Measurements from ENCODE around the gene ADAMTS2.

Gene ADAMTS2

GRCh38 chr5:179331591-179332375, 13.5 kb downstream of the ADAMTS2 start:
- TF ChIP-seq CTCF (IDR thresholded peaks at IDR 0.05) = no peak
- Histone ChIP-seq H3K4me2 (ENCODE audit: low read length) (no peak overlapping the region), H3K4me1 (no peaks in the 10 kb centered on the region), H3K4me3 (ENCODE audit: low read depth, low read length) (no peak overlapping the region), H3K27ac (no peak overlapping the region), H3K9ac (no peak overlapping the region), H3K79me2 (no peaks in the 10 kb centered on the region), H3K27me3 (ENCODE audit: control insufficient read depth, insufficient read depth, low read length) (no peaks in the 10 kb centered on the region), H3K36me3 (ENCODE audit: control insufficient read depth, insufficient read depth, low read length) (no peaks in the 10 kb centered on the region), H2AFZ (no peak overlapping the region), H3K9me3 (ENCODE audit: control insufficient read depth, low read length) (no peaks in the 10 kb centered on the region)

GRCh38 chr5:179330186-179330900, 14.9 kb downstream of the ADAMTS2 start:
- no peak overlapping the region for H3K4me3 ChIP-seq (ENCODE audit: low read depth, low read length)

GRCh38 chr5:179328291-179328690, 17.0 kb downstream of the ADAMTS2 start:
- no peak overlapping the region for H3K27ac ChIP-seq
- no peaks in the 10 kb centered on the region for H3K79me2 ChIP-seq
- no peak overlapping the region for H3K4me2 ChIP-seq (ENCODE audit: low read length)
- no peaks in the 10 kb centered on the region for H3K9me3 ChIP-seq (ENCODE audit: control insufficient read depth, low read length)
- no peak for TF ChIP-seq CTCF (IDR thresholded peaks at IDR 0.05)
- H3K36me3 ChIP-seq (ENCODE audit: control insufficient read depth, insufficient read depth, low read length) = no peaks in the 10 kb centered on the region
- no peaks in the 10 kb centered on the region for H3K4me1 ChIP-seq
- H2AFZ ChIP-seq = no peak overlapping the region
- no peak overlapping the region for H3K4me3 ChIP-seq (ENCODE audit: low read depth, low read length)
- no peak overlapping the region for H3K9ac ChIP-seq
- H3K27me3 ChIP-seq (ENCODE audit: control insufficient read depth, insufficient read depth, low read length) = no peaks in the 10 kb centered on the region

More at GRCh38 chr5:179330186-179330900, 14.9 kb downstream of the ADAMTS2 start:
- H2AFZ ChIP-seq = no peak overlapping the region
- no peaks in the 10 kb centered on the region for H3K27me3 ChIP-seq (ENCODE audit: control insufficient read depth, insufficient read depth, low read length)
- no peak overlapping the region for H3K4me2 ChIP-seq (ENCODE audit: low read length)
- H3K9ac ChIP-seq = no peak overlapping the region
- no peaks in the 10 kb centered on the region for H3K9me3 ChIP-seq (ENCODE audit: control insufficient read depth, low read length)
- no peaks in the 10 kb centered on the region for H3K79me2 ChIP-seq
- TF ChIP-seq CTCF (IDR thresholded peaks at IDR 0.05) = no peak
- no peaks in the 10 kb centered on the region for H3K36me3 ChIP-seq (ENCODE audit: control insufficient read depth, insufficient read depth, low read length)
- no peak overlapping the region for H3K27ac ChIP-seq
- no peaks in the 10 kb centered on the region for H3K4me1 ChIP-seq

- Histone ChIP-seq H3K27me3 (ENCODE audit: control insufficient read depth, insufficient read depth, low read length) (no peaks in the 10 kb centered on the region), H3K9me3 (ENCODE audit: control insufficient read depth, low read length) (no peaks in the 10 kb centered on the region), H3K27ac (no peak overlapping the region), H3K79me2 (no peaks in the 10 kb centered on the region), H3K4me3 (ENCODE audit: low read depth, low read length) (no peak overlapping the region), H3K4me1 (no peaks in the 10 kb centered on the region), H3K4me2 (ENCODE audit: low read length) (no peak overlapping the region), H2AFZ (no peak overlapping the region), H3K9ac (no peak overlapping the region), H3K36me3 (ENCODE audit: control insufficient read depth, insufficient read depth, low read length) (no peaks in the 10 kb centered on the region)
- no peak for TF ChIP-seq CTCF (IDR thresholded peaks at IDR 0.05)
These were observed 18.1 kb downstream of the ADAMTS2 start for GRCh38 chr5:179327021-179327735.
